ACC112 (cell line): ENCODE results near the gene GLT8D1.
"Not testable (repeated sequence)": the region's sequence is repeated elsewhere in the genome, so short reads cannot be mapped to it uniquely, and the experiment has no call there.

Source experiments
- H2AFZ ChIP-seq: fragments of 200-600 bp; sonication (generic); one replicate; pipeline ENCODE4 v1.6.0; 2017; ENCODE audit warnings: antibody characterized with exemption, low read length; ENCODE audit not compliant: unreplicated experiment
- H3K27ac ChIP-seq: fragments of 200-600 bp; sonication (generic); 2 replicates; pipeline ENCODE4 v1.5.1; 2014; ENCODE audit warnings: low read depth, mild to moderate bottlenecking, antibody characterized with exemption, low read length, moderate library complexity
- H3K27me3 ChIP-seq: fragments of 200-600 bp; sonication (generic); 2 replicates; pipeline ENCODE4 v1.6.1; 2014; ENCODE audit warnings: mild to moderate bottlenecking, antibody characterized with exemption, low read length, moderate library complexity, mixed read lengths; ENCODE audit not compliant: insufficient read depth
- H3K36me3 ChIP-seq: fragments of 200-600 bp; sonication (generic); 2 replicates; pipeline ENCODE4 v1.6.1; 2016; ENCODE audit warnings: mild to moderate bottlenecking, antibody characterized with exemption, low read length, moderate library complexity, mixed read lengths; ENCODE audit not compliant: insufficient read depth
- H3K4me1 ChIP-seq: fragments of 200-600 bp; sonication (generic); one replicate; pipeline ENCODE4 v1.6.1; 2016; ENCODE audit warnings: low read length, mixed read lengths; ENCODE audit not compliant: insufficient read depth, unreplicated experiment, control insufficient read depth
- H3K4me3 ChIP-seq: fragments of 200-600 bp; sonication (generic); 2 replicates; pipeline ENCODE4 v1.5.1; 2014; ENCODE audit warnings: mild to moderate bottlenecking, low read depth, low read length
- H3K79me2 ChIP-seq: fragments of 200-600 bp; sonication (generic); one replicate; pipeline ENCODE4 v1.6.0; 2016; ENCODE audit warnings: low read length; ENCODE audit not compliant: control insufficient read depth, unreplicated experiment, insufficient read depth

GLT8D1 gene

DNA sequence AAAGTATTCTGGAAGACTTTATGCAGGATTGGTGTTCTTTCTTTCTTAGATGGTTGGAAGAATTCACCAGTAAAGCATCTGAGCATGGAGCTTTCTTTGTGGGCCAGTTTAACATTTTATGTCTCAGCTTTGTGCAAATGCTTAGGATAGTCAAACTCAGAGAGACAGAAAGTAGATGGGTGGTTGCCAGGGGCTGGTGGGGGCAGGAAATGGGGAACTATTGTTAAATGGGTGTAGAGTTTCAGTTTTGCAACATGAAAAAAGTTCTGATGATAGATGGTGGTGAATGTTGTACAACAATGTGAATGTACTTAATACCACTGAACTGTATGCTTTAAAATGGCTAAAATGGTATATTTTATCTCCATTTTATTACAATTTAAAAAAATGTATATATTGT, 25.1 kb upstream of the GLT8D1 start:
- Histone ChIP-seq H3K4me1 (no peaks in the 10 kb centered on the region), H3K27me3 (no peaks in the 10 kb centered on the region), H3K4me3 (no peak overlapping the region), H3K79me2 (no peaks in the 10 kb centered on the region), H3K36me3 (peaks cover 48% of the 10 kb centered on the region), H3K27ac (no peak overlapping the region), H2AFZ (no peak overlapping the region)

DNA sequence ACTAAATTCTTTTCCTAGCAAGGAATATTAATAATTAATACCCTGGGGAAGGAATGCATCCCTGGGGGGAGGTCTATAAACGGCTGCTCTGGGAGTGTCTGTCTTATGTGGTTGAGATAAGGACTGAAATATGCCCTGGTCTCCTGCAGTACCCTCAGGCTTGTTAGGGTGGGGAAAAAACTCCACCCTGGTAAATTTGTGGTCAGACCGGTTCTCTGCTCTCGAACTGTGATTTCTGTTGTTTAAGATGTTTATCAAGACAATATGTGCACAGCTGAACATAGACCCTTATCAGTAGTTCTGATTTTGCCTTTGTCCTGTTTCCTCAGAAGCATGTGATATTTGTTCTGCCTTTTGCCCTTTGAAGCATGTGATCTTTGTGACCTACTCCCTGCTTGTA, 23.2 kb upstream of the GLT8D1 start:
- not testable (repeated sequence) for H3K27me3 ChIP-seq, H3K4me3 ChIP-seq, H3K79me2 ChIP-seq, H3K4me1 ChIP-seq, H3K27ac ChIP-seq, H2AFZ ChIP-seq
- peaks cover 35% of the 10 kb centered on the region for H3K36me3 ChIP-seq

DNA sequence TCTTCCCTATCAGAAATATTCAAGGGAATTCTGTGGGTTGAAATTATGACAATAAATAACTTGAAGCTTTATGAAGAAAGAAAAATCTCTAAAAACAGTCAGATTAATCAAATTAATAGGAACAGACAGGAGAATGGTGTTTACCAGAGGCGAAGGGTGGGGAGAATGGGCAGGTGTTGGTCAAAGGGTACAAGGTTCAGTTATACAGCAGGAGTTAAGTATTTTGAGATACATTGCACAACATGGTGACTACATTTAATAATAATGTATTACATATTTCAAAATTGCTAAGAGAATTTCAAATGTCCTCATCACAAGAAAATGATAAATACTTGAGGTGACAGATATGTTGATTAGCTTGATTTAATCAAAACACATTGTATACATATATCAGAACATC, 18.9 kb upstream of the GLT8D1 start:
- Histone ChIP-seq H3K27me3 (no peaks in the 10 kb centered on the region), H3K4me1 (no peaks in the 10 kb centered on the region)

GRCh38 chr3:52723935-52724334, 18.3 kb upstream of the GLT8D1 start:
- Histone ChIP-seq H3K27me3 (no peaks in the 10 kb centered on the region), H3K4me3 (no peak overlapping the region), H3K79me2 (no peaks in the 10 kb centered on the region), H3K4me1 (no peaks in the 10 kb centered on the region), H3K27ac (no peak overlapping the region), H2AFZ (no peak overlapping the region), H3K36me3 (peaks cover 10% of the 10 kb centered on the region)

More for the DNA sequence above, 18.9 kb upstream of the GLT8D1 start:
- H3K79me2 ChIP-seq = no peaks in the 10 kb centered on the region
- no peak overlapping the region for H2AFZ ChIP-seq
- H3K27ac ChIP-seq = no peak overlapping the region
- peaks cover 8% of the 10 kb centered on the region for H3K36me3 ChIP-seq
- H3K4me3 ChIP-seq = no peak overlapping the region

DNA sequence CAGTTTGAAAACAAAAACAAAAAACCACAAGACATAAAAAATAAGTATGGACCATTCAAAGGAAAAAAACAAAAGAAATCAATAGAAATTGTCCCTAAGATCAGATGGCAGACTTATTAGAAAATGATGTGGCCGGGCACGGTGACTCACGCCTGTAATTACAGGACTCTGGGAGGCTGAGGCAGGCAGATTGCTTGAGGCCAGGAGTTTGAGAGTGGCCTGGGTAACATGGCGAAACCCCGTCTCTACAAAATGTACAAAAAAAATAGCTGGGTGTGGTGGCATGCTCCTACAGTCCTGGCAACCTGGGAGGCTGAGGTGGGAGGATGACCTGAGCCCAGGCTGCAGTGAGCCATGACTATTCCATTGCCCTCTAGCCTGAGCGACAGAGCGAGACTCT, 16.9 kb upstream of the GLT8D1 start:
- H3K4me1 ChIP-seq = no peaks in the 10 kb centered on the region
- no peak overlapping the region for H3K27ac ChIP-seq
- H2AFZ ChIP-seq = no peak overlapping the region
- peaks cover 12% of the 10 kb centered on the region for H3K36me3 ChIP-seq
- H3K79me2 ChIP-seq = no peaks in the 10 kb centered on the region
- no peaks in the 10 kb centered on the region for H3K27me3 ChIP-seq
- no peak overlapping the region for H3K4me3 ChIP-seq

GRCh38 chr3:52721730-52722008, 16.1 kb upstream of the GLT8D1 start:
- H3K36me3 ChIP-seq = peaks cover 12% of the 10 kb centered on the region
- H3K27me3 ChIP-seq = no peaks in the 10 kb centered on the region
- H3K4me1 ChIP-seq = no peaks in the 10 kb centered on the region
- H3K4me3 ChIP-seq = no peak overlapping the region
- no peak overlapping the region for H3K27ac ChIP-seq
- H2AFZ ChIP-seq = no peak overlapping the region
- H3K79me2 ChIP-seq = no peaks in the 10 kb centered on the region

- no peak overlapping the region for H3K27ac ChIP-seq
- H3K27me3 ChIP-seq = no peaks in the 10 kb centered on the region
- H3K36me3 ChIP-seq = peaks cover 12% of the 10 kb centered on the region
- no peak overlapping the region for H3K4me3 ChIP-seq
- no peaks in the 10 kb centered on the region for H3K79me2 ChIP-seq
- H2AFZ ChIP-seq = no peak overlapping the region
- no peaks in the 10 kb centered on the region for H3K4me1 ChIP-seq
Measured at GRCh38 chr3:52721002-52721729, 15.6 kb upstream of the GLT8D1 start.

- Histone ChIP-seq H3K4me3 (no peak overlapping the region), H3K27ac (no peak overlapping the region), H3K36me3 (peaks cover 12% of the 10 kb centered on the region), H3K79me2 (no peaks in the 10 kb centered on the region), H3K27me3 (no peaks in the 10 kb centered on the region), H2AFZ (no peak overlapping the region), H3K4me1 (no peaks in the 10 kb centered on the region)
Measured at GRCh38 chr3:52719618-52720017, 14.0 kb upstream of the GLT8D1 start.

DNA sequence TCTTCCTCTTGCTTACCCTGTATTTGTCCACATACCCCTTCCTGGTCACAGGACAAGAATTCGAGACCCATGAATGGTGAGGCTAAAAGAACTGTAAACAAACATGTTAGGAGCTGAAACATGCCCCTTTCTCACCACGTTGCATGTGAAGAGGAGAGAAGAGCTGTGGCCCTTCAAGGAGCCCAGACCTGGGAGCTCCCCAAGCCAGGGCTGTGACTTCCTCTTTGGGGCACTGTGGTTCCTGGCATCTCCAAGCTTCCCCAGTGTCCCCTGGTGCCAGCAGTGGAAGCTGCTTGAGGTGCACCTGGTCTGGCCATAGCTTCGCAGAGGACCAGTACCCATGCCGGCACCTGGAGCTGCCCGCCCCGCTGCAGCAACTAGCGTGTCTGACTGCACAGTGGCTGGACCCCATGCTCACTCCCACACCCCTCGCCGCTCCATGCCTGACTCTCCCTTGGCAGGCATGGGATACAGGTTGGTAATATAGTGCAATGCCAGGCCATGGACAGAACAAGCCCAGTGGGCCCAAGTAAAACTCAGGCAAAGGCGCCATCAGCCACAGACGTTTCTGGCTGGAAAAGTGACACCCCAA, 10.2 kb upstream of the GLT8D1 start:
- H3K27me3 ChIP-seq = no peaks in the 10 kb centered on the region
- H3K79me2 ChIP-seq = no peaks in the 10 kb centered on the region
- H3K36me3 ChIP-seq = peaks cover 16% of the 10 kb centered on the region
- H3K4me3 ChIP-seq = no peak overlapping the region
- H3K4me1 ChIP-seq = no peaks in the 10 kb centered on the region
- no peak overlapping the region for H2AFZ ChIP-seq
- H3K27ac ChIP-seq = no peak overlapping the region

GRCh38 chr3:52714335-52715302, 9.0 kb upstream of the GLT8D1 start:
- Histone ChIP-seq H2AFZ (no peak overlapping the region), H3K27me3 (no peaks in the 10 kb centered on the region), H3K27ac (no peak overlapping the region), H3K79me2 (no peaks in the 10 kb centered on the region), H3K36me3 (peaks cover 9% of the 10 kb centered on the region), H3K4me3 (no peak overlapping the region), H3K4me1 (no peaks in the 10 kb centered on the region)
